HG03565 (cell line): ENCODE data around the gene MYO15B.

Source experiments
- ATAC-seq: cut with Tn5 transposase; IDR thresholded peaks from one replicate; pipeline ENCODE4 v1.9.1; 2021; ENCODE audit warnings: mild to moderate bottlenecking, moderate library complexity; ENCODE audit not compliant: unreplicated experiment

The MYO15B gene

DNA sequence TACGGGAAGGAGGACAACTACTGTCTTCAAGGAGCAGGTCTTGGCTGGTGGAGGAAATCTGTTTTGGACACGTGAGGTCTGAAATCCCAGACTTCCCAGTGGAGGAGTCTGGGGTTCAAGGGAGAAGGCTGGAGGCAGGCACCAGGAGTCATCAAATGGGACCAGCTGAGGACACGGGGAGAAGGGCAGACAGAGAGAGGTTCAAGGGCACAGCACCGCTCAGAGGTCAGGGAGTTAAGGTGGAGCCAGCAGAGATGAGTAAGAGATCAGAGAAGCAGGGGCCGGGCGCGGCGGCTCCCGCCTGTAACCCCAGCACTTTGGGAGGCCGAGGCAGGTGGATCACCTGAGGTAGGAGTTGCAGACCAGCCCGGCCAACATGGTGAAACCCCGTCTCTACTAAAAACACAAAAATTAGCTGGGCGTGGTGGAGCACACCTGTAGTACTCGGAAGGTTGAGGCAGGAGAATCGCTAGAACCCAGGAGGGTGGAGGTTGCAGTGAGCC is 35.2 kb downstream of the MYO15B start:
- ATAC-seq = no peak

DNA sequence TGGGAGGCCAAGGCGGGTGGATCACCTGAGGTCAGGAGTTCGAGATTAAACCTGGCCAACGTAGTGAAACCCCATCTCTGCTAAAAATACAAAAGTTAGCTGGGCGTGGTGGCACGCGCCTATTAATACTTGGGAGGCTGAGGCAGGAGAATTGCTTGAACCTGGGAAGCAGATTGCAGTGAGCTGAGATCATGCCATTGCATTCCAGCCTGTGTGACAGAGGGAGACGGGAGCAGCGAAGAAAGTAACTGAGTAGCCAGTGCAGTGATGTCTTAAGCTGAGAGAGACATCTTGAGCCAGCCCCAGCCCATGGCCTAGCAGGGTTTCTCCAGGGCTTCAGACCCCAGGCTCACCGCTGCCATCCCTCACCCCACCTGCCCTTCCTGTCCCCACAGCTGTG is 35.8 kb downstream of the MYO15B start:
- ATAC-seq = no peak

GRCh38 chr17:75624021-75624420 is 36.4 kb downstream of the MYO15B start:
- ATAC-seq = no peak

DNA sequence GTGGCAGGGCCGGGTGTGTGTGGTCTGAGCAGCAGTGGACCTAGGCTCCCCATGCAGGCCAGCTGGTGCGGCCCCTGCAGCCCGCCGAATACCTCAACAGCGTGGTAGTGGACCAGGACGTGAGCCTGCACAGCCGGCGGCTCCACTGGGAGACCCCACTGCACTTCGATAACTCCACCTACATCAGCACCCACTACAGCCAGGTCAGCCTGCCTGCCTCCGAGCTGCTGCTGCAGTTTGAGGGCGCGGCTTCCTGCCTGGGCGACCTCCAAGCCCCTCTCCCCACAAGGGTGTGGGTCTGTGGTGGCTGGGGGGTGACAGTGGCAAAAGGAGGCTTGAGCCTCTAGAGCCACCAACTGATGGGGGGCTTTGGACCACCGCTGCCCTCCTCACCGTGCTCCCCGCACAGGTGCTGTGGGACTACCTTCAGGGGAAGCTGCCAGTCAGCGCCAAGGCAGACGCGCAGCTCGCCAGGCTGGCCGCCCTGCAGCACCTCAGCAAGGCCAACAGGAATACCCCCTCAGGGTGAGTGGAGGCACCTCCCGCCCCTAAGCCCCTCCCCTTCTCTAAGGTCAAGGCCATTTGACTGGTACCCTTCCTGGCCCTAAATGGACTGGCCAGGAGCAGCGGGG is 37.2 kb downstream of the MYO15B start:
- no peak for ATAC-seq

DNA sequence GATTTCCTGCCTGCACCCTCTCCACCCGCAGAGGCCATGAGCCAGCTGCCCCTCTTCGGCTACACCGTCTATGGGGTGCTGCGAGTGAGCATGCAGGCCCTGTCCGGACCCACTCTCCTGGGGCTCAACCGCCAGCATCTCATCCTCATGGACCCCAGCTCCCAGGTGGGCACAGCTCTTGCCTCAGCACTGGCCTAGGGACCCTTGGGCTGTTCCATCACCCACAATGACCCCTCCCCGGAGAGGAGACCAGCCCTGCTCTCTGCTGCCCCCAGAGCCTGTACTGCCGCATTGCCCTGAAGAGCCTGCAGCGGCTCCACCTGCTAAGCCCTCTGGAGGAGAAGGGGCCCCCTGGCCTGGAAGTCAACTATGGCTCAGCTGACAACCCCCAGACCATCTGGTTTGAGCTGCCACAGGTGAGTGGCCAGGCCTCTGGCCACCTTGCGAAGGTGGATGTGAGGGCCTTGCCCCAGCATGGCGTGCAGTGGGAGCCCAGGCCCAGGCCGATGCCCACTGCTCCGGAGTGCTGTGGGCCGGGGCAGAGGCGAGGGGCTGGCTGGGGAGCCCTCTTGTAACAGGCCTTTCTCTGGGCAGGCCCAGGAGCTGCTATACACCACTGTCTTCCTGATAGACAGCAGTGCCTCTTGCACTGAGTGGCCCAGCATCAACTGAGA is 38.4 kb downstream of the MYO15B start:
- no peak for ATAC-seq

DNA sequence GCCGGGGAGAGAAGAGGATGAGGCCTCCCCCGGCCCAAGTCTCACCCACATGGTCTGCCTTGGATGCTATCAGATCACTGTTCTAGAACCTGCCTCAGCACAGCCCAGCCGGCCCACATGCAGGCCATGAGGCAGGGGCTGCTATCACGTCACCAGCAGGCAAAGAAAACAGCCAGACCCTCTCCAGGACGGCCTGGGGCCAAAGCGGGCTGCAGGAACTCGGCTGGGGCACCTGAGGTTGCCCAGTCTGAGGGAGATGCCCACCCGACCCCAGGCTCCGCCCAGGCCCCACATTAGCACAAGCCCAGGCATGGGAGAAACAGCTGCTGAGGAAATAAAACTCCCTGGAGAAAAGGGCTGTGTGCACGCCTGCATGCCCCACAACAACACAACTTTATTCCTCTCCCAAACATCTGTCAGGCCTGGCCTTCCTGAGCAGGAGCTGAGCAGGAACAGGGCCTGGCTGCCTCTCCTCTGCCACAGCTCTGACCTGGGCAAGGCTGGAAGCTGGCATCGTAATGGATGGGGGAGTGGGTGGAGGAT is 39.0 kb downstream of the MYO15B start:
- ATAC-seq = no peak

DNA sequence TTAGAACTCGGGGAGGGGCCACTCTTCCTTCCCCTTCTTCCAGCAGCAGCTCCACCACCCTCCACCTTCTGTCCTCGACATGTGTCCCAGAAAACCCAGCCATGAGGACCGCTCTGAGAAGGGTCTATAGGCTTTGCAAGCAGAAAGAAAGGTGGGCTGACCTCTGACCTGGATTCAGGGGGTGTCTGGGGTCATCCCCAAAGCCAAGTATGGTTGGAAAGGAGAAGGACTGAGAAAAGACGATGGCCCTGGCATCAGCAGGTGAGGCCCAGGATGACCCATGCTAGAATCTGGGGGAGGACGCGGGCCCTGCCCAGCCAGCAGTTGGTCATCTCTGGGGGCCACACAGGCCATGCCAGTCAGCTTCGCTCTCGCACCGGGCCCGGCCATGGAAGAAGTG is 39.5 kb downstream of the MYO15B start:
- ATAC-seq = no peak

- no peak for ATAC-seq
Measured at GRCh38 chr17:75628425-75628824, 40.8 kb downstream of the MYO15B start.

GRCh38 chr17:75629157-75629556 is 41.6 kb downstream of the MYO15B start:
- ATAC-seq = no peak

- ATAC-seq = no peak
Measured at GRCh38 chr17:75630071-75630917, 42.7 kb downstream of the MYO15B start.

GRCh38 chr17:75631353-75631752 is 43.8 kb downstream of the MYO15B start:
- ATAC-seq = no peak

DNA sequence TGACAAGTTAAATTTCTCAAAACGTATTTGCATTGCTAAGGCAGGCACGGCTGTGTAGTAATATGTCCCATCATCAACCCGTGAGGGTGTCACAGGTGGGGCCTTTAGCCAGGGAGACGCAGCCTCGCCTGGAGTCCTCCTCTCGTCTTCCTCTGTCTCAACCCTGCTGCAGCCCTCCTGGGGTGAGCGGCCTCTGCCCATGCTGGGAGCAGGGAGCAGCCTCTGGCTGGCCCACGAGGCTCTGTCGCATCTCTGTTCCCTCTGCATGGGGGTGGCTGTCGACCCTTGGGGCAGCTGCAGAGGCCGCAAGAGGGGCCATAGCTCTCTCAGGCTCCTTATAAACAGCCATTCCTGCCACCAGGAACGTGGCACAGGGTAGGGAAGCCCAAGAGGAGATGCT is 44.8 kb downstream of the MYO15B start:
- ATAC-seq = no peak

DNA sequence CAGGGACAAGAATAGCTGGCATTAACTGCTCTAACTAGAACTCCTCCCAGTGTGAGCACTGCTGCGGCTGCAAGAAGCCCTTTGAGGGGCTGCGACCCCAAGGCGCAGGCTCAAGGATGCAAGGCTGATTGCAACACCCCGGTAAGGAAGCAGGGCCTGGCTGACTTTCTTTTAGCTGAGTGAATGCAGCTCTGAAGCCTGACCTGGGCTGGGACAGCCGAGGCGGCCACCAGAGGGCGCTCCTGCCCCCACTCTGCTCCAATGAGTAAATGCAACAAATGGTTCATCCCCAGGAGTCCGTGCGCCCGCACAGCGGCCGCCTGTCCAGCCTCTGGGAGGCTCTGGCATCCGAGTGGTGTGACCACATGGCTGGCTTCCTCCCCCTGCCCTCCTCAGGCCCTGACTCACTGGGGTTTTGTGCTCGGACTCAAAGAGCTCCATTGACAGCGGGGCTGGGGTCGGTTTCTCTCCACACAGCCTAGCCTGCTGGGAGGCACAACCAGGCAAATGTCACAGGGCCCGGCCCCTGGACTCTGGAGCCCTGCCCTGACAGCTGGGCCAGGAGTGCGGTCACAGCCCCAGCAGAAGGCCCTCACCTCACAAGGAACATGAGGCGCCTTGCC is 45.4 kb downstream of the MYO15B start, which contains the start of gene SMIM5:
Gene SMIM5, plus strand, starts transcription at position 572 of the 623 bp plus-strand sequence. CDS start 6,768 bp downstream, outside the sequence.
- no peak for ATAC-seq

DNA sequence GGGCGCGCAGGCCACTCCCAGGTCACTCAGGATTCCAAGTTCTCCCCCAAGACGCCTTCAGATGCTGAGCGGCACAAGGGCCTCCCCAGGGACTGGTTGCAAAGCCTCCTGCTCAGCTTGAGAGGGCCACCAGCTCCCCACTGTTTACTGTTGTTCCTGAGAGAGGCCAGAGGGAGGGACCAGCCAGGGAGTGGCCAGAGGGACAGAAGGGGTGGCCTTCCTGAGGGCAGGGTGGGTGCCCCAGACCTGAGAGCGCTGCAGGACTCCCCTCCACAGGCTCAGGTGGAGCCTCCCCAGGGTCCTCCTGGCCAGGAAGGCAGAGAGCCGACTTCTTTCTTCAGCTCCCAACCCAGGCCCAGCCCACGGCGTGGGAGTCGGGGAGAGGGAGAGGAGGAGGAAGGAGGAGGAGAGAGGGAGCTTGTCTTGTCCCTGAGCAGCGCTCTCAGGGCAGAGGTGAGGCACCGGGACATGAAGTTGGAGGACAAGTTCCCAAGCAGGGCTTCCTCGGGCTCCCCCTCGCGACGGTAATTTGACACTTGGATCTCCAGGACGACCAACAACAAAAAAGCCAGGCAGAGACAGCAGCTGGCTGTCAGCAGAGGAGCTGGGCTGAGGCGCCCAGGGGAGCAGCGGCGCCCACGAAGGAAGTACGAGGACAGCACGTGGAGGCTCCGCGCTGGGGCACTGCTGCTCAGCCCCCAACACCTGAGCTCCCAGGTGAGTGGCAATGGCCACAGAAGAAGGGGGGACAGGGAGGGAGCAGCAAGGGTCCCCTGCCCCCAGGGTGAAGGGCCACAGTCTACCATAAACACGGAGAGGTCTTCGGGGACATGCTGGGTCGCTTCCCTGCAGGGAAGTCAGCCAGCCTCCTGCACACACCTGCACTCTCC is 46.1 kb downstream of the MYO15B start:
- no peak for ATAC-seq

DNA sequence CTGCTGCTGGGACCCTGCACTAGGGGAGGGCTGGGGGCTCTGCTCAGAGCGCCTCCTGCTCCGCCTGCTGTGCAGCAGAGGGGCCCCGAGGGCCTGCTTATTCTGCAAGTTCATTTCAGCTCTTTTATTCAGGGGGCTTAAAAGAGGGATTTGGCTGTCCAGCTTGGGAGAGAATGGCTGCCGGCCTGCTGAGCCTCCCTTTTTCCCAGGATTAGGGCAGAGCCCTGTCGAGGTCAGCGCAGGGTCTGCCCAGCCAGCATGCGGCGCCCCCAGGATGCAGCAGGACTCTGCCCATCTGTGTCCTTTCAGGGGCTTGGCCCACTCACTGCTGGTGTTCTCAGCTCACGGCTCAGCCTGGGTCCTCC is 46.8 kb downstream of the MYO15B start:
- ATAC-seq = no peak

DNA sequence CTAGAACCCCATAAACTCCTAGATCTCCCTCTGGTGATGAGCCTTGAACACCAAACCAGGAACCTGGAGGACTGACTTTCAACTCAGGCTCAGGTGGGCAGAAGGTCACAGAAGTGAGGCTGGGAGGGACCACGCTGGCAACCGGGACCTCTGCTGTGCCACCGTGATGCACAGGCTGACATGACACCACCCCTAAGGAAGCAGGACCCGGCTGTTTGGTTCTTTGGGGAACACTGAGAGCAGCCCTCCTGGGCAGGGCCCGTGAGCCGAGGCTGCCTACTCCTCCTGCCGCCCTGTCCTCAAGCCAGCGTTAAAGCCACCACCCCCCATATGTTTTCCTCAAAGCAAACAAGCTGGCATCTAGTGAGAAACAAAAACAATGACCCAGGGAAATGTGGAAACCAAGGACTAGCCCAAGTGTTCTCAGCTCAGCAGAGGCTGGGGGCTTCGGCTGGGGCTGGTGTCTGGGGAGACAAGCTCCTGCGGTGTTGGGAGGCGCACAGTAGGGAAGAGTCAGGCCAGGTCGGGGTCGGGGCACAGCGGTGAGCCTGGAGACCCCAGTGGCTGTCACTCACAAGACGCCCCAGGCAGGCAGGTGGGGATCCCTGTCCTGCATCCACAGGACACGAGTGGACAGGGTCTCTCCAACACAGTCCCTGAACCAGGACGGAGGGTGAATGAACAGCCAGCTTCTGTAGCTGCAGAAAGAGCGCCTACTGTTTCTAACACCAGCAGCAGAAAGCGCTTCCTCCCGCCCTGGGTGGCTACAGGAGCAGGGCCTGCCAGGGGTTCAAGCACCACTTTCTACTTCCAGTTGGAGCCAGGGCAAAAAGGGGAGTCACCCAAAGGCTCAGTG is 47.4 kb downstream of the MYO15B start:
- no peak for ATAC-seq

GRCh38 chr17:75635610-75636202 is 48.1 kb downstream of the MYO15B start:
- ATAC-seq = no peak

- ATAC-seq = no peak
Measured at GRCh38 chr17:75636381-75637142, 49.0 kb downstream of the MYO15B start.
